GM20000 (cell line): Measurements from ENCODE around the gene TAS2R39.

ENCODE experiments used
- DNase-seq: peaks from one replicate; pipeline ENCODE4 v3.0.0; 2012; ENCODE audit warnings: low spot score
- TF ChIP-seq, protein P1 (sequence below): IDR thresholded peaks from 2 replicates; pipeline ENCODE4 v1.5.1; 2012; ENCODE audit warnings: mild to moderate bottlenecking, control low read depth; ENCODE audit errors: extremely low read depth, missing control alignments

The TAS2R39 gene

DNA sequence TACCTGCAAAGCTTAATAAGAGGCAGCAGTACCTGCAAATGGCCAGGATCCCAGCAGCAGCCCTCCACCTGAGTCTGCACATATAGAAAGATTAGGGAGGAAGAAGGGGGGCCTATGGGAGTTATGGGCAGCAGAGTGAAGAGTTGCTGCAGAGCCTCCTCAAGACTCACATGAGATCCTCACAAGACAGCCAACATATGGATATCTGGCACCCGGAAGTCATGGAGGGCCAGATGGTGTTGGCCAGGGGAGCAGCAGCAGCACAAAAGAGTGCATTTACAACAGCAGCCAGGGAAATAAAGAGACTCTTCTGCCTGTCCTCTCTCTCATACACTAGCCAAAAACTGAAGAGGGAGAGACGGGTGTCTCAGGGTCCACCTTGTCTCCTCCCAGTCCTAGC, 34.6 kb downstream of the TAS2R39 start:
- DNase-seq: no peak

DNA sequence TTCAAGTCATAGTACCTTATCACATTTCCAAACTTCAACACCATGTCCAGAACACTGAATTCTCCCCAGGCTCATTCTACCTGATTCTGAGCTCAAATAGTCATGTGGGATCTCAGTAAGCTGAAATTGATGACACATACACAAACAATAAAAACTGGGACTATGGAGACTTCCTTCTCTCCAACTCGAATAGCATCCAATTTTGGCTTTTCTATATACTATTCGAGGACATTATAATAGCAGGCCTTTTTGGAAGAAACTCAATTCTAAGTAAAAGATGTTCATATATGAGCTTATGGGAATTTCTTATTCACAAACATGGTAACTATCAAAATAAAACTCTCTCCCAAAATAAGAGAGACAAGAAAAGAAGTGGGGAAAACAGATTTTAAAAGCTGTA, 38.1 kb downstream of the TAS2R39 start:
- TF ChIP-seq, protein P1, sequence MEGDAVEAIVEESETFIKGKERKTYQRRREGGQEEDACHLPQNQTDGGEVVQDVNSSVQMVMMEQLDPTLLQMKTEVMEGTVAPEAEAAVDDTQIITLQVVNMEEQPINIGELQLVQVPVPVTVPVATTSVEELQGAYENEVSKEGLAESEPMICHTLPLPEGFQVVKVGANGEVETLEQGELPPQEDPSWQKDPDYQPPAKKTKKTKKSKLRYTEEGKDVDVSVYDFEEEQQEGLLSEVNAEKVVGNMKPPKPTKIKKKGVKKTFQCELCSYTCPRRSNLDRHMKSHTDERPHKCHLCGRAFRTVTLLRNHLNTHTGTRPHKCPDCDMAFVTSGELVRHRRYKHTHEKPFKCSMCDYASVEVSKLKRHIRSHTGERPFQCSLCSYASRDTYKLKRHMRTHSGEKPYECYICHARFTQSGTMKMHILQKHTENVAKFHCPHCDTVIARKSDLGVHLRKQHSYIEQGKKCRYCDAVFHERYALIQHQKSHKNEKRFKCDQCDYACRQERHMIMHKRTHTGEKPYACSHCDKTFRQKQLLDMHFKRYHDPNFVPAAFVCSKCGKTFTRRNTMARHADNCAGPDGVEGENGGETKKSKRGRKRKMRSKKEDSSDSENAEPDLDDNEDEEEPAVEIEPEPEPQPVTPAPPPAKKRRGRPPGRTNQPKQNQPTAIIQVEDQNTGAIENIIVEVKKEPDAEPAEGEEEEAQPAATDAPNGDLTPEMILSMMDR: no peak

More for the DNA sequence above, 34.6 kb downstream of the TAS2R39 start:
- TF ChIP-seq, protein P1: no peak

DNA sequence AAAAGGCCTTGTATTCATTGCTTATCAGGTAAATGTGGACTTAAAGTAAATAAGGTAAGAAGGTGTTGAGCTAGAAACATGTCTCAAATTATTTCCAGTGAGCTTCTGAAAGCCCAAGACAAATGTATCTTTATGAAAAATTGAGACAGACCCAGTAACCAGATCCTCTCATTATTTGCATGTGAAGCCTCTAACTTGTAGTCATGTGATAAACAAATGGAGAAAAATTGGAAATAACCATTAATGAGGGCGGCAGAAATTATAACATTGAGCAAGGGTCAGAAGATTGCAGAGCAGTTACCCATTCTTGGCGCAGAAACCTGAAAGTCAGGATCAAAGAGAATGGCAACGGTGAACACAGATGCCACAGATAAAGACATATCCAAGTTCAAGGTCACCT, 38.5 kb downstream of the TAS2R39 start, which contains the start of gene TAS2R40:
TAS2R40 (plus strand) TSS at position 301 of the 400 bp plus-strand sequence; CDS start at position 343, 42 bp downstream.
- TF ChIP-seq, protein P1: no peak
- no peak for DNase-seq

More for the DNA sequence above, 38.1 kb downstream of the TAS2R39 start:
- DNase-seq: no peak

DNA sequence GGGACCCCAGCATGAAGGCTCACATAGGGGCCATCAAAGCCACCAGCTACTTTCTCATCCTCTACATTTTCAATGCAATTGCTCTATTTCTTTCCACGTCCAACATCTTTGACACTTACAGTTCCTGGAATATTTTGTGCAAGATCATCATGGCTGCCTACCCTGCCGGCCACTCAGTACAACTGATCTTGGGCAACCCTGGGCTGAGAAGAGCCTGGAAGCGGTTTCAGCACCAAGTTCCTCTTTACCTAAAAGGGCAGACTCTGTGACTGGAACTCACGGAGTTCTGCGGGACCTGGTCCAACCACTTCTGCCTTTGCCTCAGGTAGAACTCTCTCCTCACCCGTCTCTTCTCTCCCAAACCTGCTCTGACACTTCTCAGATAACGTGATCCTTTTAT, 39.6 kb downstream of the TAS2R39 start:
- no peak for DNase-seq
- TF ChIP-seq, protein P1: no peak

DNA sequence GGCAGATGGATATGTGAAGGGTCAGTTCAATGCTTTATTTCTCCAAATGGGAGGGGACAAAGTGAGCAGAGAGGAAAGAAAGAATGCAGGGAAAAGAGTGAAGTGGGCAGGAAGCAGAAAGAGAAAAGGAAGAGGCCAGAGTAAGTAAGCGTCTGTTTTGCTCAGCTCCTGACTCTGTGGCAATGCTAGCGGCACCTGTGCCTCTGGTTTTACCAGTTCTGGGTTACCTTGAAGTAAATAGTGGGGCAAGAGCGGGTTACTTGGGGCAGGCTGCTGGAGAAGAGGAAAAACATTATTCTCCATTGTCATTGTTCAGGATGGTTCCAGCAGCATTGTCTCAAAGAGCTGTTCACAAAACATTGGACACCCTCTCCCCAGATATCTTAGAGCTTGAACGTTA, 40.6 kb downstream of the TAS2R39 start:
- DNase-seq: no peak
- TF ChIP-seq, protein P1: no peak

DNA sequence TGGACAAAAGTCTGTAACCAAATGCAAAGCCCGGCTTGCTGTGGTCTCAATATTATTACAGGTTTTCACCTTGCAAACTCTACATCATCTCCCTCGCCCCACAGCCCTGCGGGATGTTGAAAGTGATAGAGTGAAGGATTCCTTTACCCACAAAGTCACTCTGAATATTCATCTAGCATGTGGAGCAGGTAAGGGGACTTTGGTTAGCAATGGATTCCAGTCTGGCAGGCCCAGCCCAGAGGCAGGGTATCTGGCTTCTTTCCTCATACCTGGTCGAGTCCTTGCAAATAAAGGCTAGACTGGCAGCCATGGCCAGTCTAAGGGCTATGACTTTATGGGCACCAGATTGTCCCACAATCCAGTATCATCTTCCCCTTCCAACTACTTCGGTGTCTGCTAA, 41.8 kb downstream of the TAS2R39 start:
- TF ChIP-seq, protein P1: no peak
- DNase-seq: no peak

DNA sequence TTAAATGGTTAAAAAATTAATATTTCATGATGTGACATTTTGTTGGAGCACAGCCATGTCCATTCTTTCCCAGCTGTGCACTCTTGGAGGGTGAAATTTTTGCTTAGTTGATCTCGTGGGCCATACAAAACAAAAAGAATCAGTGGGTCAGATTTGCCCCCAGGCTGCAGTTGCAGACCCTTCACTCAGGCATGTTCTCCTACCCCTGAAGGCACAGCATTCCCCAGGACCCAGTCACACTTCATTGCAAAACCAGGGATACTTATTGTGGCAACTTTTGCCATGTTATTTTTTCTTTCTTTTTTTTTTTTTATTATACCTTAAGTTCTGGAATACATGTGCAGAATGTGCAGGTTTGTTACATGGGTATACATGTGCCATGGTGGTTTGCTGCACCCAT, 44.6 kb downstream of the TAS2R39 start:
- no peak for DNase-seq

More for the DNA sequence above, 44.6 kb downstream of the TAS2R39 start:
- TF ChIP-seq, protein P1: no peak
